22Rv1 (cell line): ENCODE measurements around the gene AKT3.

Experiments
- CTCF ChIP-seq: fragments of 450-650 bp; IDR thresholded peaks from 2 replicates; pipeline ENCODE4 v1.5.1; 2017; ENCODE audit warnings: mild to moderate bottlenecking
- ZFX ChIP-seq: fragments of 450-650 bp; IDR thresholded peaks from 2 replicates; pipeline ENCODE4 v1.6.1; 2017; ENCODE audit warnings: antibody characterized with exemption, borderline replicate concordance

DNA sequence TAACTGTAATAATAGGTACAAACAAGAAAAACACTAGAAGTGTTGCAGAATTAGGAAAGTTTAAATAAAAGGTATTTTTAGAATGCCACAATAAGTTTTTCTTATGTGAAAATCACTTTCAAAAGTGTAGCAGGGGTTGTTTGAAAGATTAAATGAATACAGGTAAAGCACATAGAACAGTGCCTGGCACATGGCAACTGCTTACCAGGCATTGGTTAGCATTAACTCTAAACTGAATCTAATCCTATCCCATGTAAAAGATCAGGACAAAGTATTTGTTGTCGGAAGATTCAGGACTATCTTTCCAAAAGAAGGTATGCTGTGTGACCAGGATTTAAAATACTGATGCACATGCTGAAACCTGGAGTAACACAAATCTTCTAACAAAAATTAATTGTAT is 3.3 kb downstream of the AKT3 start:
- TF ChIP-seq CTCF (no peak), ZFX (no peak)
